GM21786 (cell line): ENCODE measurements around the gene OR5M3.

Source experiments
- ATAC-seq: cut with Tn5 transposase; IDR thresholded peaks from one replicate; pipeline ENCODE4 v1.9.1; 2021; ENCODE audit not compliant: unreplicated experiment

OR5M3 gene

DNA sequence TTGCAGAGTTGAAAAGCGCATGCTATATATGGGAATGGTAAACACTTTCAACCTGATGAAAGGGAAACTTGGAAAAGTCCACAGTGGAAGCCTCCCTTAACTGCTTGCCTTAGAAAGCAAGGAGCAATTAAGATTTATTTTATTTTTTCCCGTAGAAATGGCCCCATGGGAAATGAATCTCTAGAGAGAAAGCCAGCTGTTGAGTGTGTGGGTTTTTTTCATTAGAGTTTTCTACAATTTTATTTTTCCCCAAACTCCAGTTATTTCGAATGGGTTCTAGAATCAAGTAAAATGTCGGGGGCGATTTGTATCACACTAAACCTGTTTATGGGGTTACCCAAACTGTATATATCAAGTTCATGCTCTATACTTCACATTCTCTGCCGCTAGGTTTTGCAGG is at the start of gene OR5M3:
Gene OR5M3, minus strand, starts transcription at position 101 of the 400 bp plus-strand sequence. CDS start 2,855 bp downstream, outside the sequence.
- ATAC-seq = no peak

DNA sequence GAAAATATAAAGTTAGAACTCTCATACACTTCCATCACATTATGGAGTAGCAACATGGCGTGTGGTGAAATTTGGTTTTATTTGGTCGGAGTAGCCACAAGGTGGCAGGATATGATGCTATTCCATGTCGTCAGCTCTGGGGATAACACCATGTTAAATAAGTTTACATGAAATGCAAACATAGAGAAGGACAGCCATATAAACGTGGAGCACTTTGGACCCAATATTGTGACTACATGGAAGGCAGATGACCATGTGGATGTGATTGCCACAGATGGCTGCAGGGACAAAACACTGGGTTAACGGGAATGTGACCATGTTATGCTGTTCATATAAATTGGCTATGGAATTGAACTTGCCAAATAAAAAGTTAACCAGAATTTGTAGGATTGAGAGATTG is 48.9 kb upstream of the OR5M3 start:
- ATAC-seq = no peak

DNA sequence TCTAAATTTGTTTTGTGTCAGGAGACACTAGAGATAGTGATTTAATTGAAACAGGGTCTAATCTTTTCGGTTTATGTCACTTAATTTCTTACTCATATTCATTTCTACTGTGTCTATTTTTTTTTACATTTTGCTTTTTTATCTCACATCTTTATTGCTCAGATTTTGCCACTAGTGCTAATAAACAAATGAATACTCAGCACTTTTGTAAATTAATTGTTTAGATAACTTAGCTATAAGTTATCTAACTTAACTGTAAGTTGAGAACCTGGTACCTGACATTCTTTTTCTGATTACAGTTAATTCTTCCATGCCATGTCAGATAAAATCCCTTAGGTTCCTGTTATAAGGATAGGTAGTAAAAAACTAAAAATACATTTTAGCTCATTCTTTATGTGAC is 40.1 kb upstream of the OR5M3 start:
- no peak for ATAC-seq

- no peak for ATAC-seq
Observed at GRCh38 chr11:56509439-56509838, 36.3 kb upstream of the OR5M3 start.

GRCh38 chr11:56497010-56497409 is 23.9 kb upstream of the OR5M3 start:
- no peak for ATAC-seq

DNA sequence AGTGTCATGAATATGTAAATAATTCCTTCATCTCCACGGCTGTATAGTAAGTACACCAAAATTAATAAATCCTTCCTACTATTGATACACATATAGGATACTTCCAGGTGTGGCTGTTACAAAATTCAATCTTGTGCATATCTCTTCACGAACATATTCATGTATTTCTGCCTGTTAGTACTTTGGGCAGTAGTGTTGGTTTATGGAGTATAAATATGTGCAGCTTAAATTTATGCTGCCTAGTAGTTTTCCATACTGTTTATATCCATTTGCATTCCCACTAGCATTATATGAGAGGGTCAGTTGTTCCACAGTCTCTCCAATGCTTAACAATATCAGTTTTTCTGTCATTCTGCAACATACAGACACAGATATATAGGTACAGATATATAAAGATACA is 22.0 kb upstream of the OR5M3 start:
- no peak for ATAC-seq

DNA sequence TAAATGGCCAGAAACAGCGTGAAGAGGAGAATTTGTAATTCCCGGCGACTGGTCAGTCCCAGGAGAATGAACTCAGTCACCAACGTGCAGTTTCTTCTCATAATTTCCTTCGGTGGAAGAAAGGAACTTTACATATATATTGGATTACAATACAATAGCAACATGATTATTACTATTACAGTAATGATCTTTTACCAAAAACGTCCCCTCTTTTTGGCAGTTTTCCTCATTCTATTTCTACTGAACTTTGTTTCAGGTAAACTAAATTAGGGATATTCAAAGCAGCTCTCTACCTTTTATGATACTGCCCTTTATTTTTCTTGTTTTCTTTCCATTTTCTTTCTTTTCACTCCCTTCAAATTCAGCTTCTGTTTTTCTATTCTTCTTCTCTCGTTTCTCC is 18.1 kb upstream of the OR5M3 start, which contains the start of gene OR5M8:
Gene OR5M8, minus strand, starts transcription at position 101 of the 400 bp plus-strand sequence. Its CDS starts 0 bp downstream, at position 101.
- ATAC-seq = no peak

- ATAC-seq = no peak
Observed at GRCh38 chr11:56486801-56487200, 13.6 kb upstream of the OR5M3 start.

DNA sequence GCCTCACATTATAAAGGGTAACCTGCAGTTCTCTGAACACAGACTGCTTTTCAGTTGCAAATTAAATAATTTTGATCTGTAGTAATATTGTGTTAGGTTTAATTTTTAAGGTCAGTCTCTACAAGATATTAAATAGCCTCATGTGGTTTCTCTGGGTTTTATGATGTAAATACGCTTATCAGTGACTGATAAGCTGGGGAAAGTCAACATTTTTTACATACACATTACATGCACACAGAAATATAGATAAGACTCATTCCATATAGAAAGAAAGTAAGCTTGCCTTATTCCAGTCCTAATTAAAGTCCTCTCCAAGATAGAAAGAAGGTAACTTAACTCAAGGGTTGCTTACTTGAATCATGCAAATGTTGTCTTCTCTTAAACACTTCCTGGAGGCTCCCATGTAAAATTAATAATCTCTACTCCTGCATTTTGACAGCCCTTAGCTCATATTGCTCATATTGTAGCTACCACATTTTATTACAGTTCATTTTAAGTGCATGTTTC is 1.6 kb upstream of the OR5M3 start:
- no peak for ATAC-seq

- no peak for ATAC-seq
Observed at GRCh38 chr11:56457076-56457475, 16.1 kb downstream of the OR5M3 start.

DNA sequence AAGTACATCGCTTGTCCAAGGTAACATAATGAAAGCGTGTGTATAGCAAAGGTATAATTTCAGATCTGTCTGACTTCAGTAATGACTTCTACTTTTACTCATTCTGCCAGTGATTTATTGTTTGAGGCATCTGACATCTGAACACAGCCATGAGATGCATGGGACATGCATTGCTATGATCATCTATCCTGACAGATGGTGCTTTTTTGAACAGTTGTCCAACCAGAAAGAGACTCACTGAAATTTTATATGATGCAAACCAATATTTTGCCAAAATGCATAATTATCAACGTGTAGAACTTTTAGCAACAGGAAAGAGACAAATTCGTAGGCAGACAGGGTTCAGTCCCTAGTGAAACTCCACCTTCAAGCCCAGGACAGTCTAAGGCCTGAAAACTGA is 19.6 kb downstream of the OR5M3 start:
- ATAC-seq = no peak
